ENCODE data around the gene GABARAP. TPM values are rescaled to one million over a fixed set of nuclear protein-coding genes. Genes with fewer than 3 reads are reported as not detected.
A peak's percentile ranks its signal among the peaks of the same experiment; 100 is the strongest.

Gene GABARAP
- total and polyA plus RNA-seq, 2 of the 8 experiments (the other 6 are each of a cell fraction or from before 2014, with no cell fraction given), result 252 to 581 TPM

DNA sequence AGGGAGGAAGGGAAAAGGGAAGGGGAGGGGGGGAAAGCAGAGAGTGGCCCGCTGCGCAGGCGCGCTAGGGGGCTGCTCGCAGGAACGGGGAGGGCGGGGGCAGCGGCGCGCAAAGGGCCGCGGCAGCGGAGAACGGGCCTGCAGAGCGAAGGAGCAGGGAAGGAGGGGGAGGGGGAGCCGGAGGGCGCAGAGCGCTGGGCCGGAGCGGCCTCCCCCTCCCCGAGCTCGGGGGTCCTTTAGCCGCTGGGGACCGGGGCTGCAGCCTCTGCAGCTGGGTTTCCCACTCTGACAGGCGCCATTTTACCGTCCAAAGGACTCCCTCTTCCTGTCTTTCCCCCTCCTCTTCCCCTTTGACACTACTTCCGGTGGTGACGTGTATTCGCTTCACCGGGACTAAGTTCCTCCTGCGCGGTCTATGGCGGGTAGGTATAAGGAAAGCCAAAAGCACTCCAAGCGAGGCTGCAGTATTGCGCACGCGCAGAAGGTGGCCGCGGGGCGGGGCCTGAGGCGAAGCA lies 9.5 kb upstream of the GABARAP start, which contains the start of gene CTDNEP1:
CTDNEP1 (minus strand) TSS at position 74 of the 515 bp plus-strand sequence. CDS start 438 bp downstream, outside the sequence.
- Histone ChIP-seq H2BK12ac (ENCODE audit: low read depth, low read length) (peak within 1 kb of the TSS; percentile 86), H3K23me2 (ENCODE audit: low read depth, low read length) (peaks cover 7% of the 10 kb centered on the region), H2AK5ac (ENCODE audit: low read depth, low read length) (no peak within 1 kb of the TSS), H3K36me3 (ENCODE audit: control insufficient read depth in 2 of 4, insufficient read depth in 4 of 4, low read length in 3 of 4) (peaks cover 3 to 16% (median 10%) of the 10 kb centered on the region in 4 experiments; a peak in 7 of 8 replicates), H3K4me1 (replicated peaks in 1 of 4; ENCODE audit: control insufficient read depth in 3 of 4, insufficient read depth in 4 of 4, low read length in 3 of 4) (peaks cover 3 to 11% (median 4%) of the 10 kb centered on the region in 4 experiments), H3K79me2 (ENCODE audit: control insufficient read depth in 1 of 2, insufficient read depth in 2 of 2, low read length in 2 of 2) (peaks cover 23 to 54% of the 10 kb centered on the region in 2 experiments), H4K5ac (ENCODE audit: insufficient read length, low read depth, low read length) (peak within 1 kb of the TSS; percentile 92), H3K27me3 (replicated peaks in 1 of 4; ENCODE audit: control insufficient read depth in 3 of 4, extremely low read depth in 1 of 4, insufficient read depth in 3 of 4, low read length in 3 of 4) (no peaks in the 10 kb centered on the region), H3K9ac (replicated peaks in 1 of 4; ENCODE audit: extremely low read depth in 1 of 4, low read depth in 3 of 4, low read length in 3 of 4) (peak within 1 kb of the TSS; percentile 87 to 91 (median 90)), H2BK15ac (ENCODE audit: low read length) (no peak within 1 kb of the TSS), H3K9me3 (ENCODE audit: insufficient read depth in 2 of 2, low read depth in 1 of 2, low read length in 1 of 2) (no peaks in the 10 kb centered on the region), H3K79me1 (ENCODE audit: low read depth, low read length) (peaks cover 16% of the 10 kb centered on the region), H2BK20ac (ENCODE audit: low read length) (no peak within 1 kb of the TSS), H4K20me1 (replicated peaks in 1 of 2; ENCODE audit: control insufficient read depth in 1 of 2, insufficient read depth in 2 of 2, low read length in 2 of 2) (peaks cover 4 to 11% of the 10 kb centered on the region in 2 experiments), H3K27ac (ENCODE audit: low read depth, low read length) (peak within 1 kb of the TSS; percentile 97), H2BK5ac (ENCODE audit: low read depth, low read length) (peak within 1 kb of the TSS; percentile 89), H3K23ac (ENCODE audit: insufficient read length) (no peak within 1 kb of the TSS), H3K4ac (replicated peaks; ENCODE audit: insufficient read length, low read depth, low read length) (peak within 1 kb of the TSS; percentile 88), H2AFZ (ENCODE audit: low read length) (peak within 1 kb of the TSS; percentile 93; the same call in 1 of the 2 replicates), H2BK120ac (replicated peaks; ENCODE audit: low read depth, low read length) (no peak within 1 kb of the TSS), H3K14ac (ENCODE audit: insufficient read length) (no peak within 1 kb of the TSS), H3K18ac (ENCODE audit: extremely low read depth, low read length) (peak within 1 kb of the TSS; percentile 97), H3K56ac (replicated peaks; ENCODE audit: insufficient read length, low read depth, low read length) (peak within 1 kb of the TSS; percentile 73), H3K4me3 (ENCODE audit: extremely low read depth in 1 of 4, insufficient read depth in 2 of 4, low read depth in 3 of 4, low read length in 4 of 4) (peak within 1 kb of the TSS; percentile 58 to 84 (median 79)), H3K4me2 (ENCODE audit: insufficient read depth in 1 of 2, low read depth in 2 of 2, low read length in 2 of 2) (peak within 1 kb of the TSS; percentile 89 to 99), H4K91ac (replicated peaks; ENCODE audit: insufficient read length, low read length) (peak within 1 kb of the TSS; percentile 70), H4K8ac (ENCODE audit: extremely low read depth, insufficient read depth, low read length) (peak within 1 kb of the TSS; percentile 99)
- 1% methylated on average over 15 of the region's 41 CpGs; no CpG with 5 or more reads in 1 of the 2 experiments for WGBS, 2 experiments (ENCODE audit: extremely low coverage in 1 of 2, insufficient coverage in 1 of 2, insufficient read length in 1 of 2, insufficient replicate concordance in 2 of 2, low coverage in 1 of 2, low lambda C conversion rate in 2 of 2, missing lambda C conversion rate in 1 of 2)
- peak; percentile 96 to 99 for DNase-seq (ENCODE audit: low read depth in 1 of 2, low spot score in 2 of 2)
- POLR2A ChIA-PET (ENCODE audit: partially characterized antibody), result interaction anchor here (0.7 to 8.3 kb wide), 15 partner anchors 9 to 323 kb away, joined by 3 to 121 read pairs (median 6); partner anchors contain the start of genes ACADVL, CLDN7, DLG4 and DVL2
- CTCF ChIA-PET (ENCODE audit: partially characterized antibody), result interaction anchor here (1.1 kb wide), 1 partner anchor 11 kb away, joined by 3 read pairs; the partner anchor contains the start of gene CLDN7
- FAIRE-seq, result peak; percentile 82
- peak; percentile 45 for TF ChIP-seq TAF7 (optimal IDR thresholded peaks at IDR 0.05; ENCODE audit: borderline replicate concordance, low read depth, low read length)
- peak in 1 of 2 experiments; percentile 56; a peak in 2 of 3 replicates for TF ChIP-seq POLR2A (IDR thresholded peaks at IDR 0.05; ENCODE audit: control extremely low read depth in 1 of 2, low read depth in 2 of 2, low read length in 2 of 2)
- peak; percentile 40 for TF ChIP-seq NRF1 (IDR thresholded peaks at IDR 0.05; ENCODE audit: low read depth, low read length)
- TF ChIP-seq SP1 (IDR thresholded peaks at IDR 0.05; ENCODE audit: low read depth, low read length), result peak; percentile 23; the same call in 1 of the 2 replicates
- TF ChIP-seq BRCA1 (IDR thresholded peaks at IDR 0.05; ENCODE audit: low read depth, low read length), result no peak
- TF ChIP-seq ZNF274 (IDR thresholded peaks at IDR 0.05; ENCODE audit: borderline replicate concordance, extremely low read depth, low read length), result no peak
- TF ChIP-seq, protein P1, sequence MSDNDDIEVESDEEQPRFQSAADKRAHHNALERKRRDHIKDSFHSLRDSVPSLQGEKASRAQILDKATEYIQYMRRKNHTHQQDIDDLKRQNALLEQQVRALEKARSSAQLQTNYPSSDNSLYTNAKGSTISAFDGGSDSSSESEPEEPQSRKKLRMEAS (IDR thresholded peaks at IDR 0.05), result peak; percentile 22; the same call in 1 of the 2 replicates
- TF ChIP-seq TBP (IDR thresholded peaks at IDR 0.05; ENCODE audit: low read depth, low read length), result peak; percentile 62
- peak; percentile 96 for TF ChIP-seq YY1 (IDR thresholded peaks at IDR 0.05; ENCODE audit: low read depth, low read length)
- TF ChIP-seq, protein P2, sequence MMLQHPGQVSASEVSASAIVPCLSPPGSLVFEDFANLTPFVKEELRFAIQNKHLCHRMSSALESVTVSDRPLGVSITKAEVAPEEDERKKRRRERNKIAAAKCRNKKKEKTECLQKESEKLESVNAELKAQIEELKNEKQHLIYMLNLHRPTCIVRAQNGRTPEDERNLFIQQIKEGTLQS (IDR thresholded peaks at IDR 0.05; ENCODE audit: insufficient read depth, low read depth, low read length), result no peak
- TF ChIP-seq CHD2 (IDR thresholded peaks at IDR 0.05; ENCODE audit: low read length), result no peak; the same call in 1 of the 2 replicates
- peak; percentile 85 for TF ChIP-seq GABPA (IDR thresholded peaks at IDR 0.05; ENCODE audit: borderline replicate concordance, insufficient read depth, low read length)
- no peak for TF ChIP-seq BCL11A (IDR thresholded peaks at IDR 0.05; ENCODE audit: low read depth in 2 of 2, low read length in 2 of 2)
